ENCODE measurements around the gene ZNF275.

The ZNF275 gene

GRCh38 chrX:153361781-153362397 is 27.9 kb downstream of the ZNF275 start:
- no peak for DNase-seq (ENCODE audit: extremely low spot score)
- CTCF ChIA-PET = no interaction called here
- POLR2A ChIA-PET = no interaction called here
- TF ChIP-seq CTCF (IDR thresholded peaks at IDR 0.05; ENCODE audit: control extremely low read depth, extremely low read depth, low read depth, missing control alignments) = no peak

GRCh38 chrX:153365670-153366069 is 31.7 kb downstream of the ZNF275 start:
- no peak for TF ChIP-seq CTCF (IDR thresholded peaks at IDR 0.05; ENCODE audit: control extremely low read depth, extremely low read depth, low read depth, missing control alignments)
- no peak for DNase-seq (ENCODE audit: extremely low spot score)
- ChIA-PET CTCF (interaction anchor here (0.7 to 1.5 kb wide), 2 partner anchors 10 to 13 kb away, joined by 3 read pairs; no protein-coding TSS in a partner anchor), POLR2A (no interaction called here)

- no peak for TF ChIP-seq CTCF (IDR thresholded peaks at IDR 0.05; ENCODE audit: control extremely low read depth, extremely low read depth, low read depth, missing control alignments)
- DNase-seq (ENCODE audit: extremely low spot score) = no peak
- CTCF ChIA-PET = interaction anchor here (0.7 to 1.5 kb wide), 2 partner anchors 11 to 14 kb away, joined by 3 read pairs; no protein-coding TSS in a partner anchor
- POLR2A ChIA-PET = no interaction called here
These were observed 32.2 kb downstream of the ZNF275 start for GRCh38 chrX:153366119-153366518.

- no peak for DNase-seq (ENCODE audit: extremely low spot score)
- ChIA-PET CTCF (no interaction called here), POLR2A (no interaction called here)
- no peak for TF ChIP-seq CTCF (IDR thresholded peaks at IDR 0.05; ENCODE audit: control extremely low read depth, extremely low read depth, low read depth, missing control alignments)
These were observed 33.1 kb downstream of the ZNF275 start for GRCh38 chrX:153366878-153367538.

GRCh38 chrX:153370293-153371055 is 36.5 kb downstream of the ZNF275 start:
- ChIA-PET POLR2A (no interaction called here), CTCF (interaction anchor here (0.8 kb wide), 1 partner anchor 91 kb away, joined by 3 read pairs; no protein-coding TSS in a partner anchor)
- DNase-seq (ENCODE audit: extremely low spot score) = no peak
- TF ChIP-seq CTCF (IDR thresholded peaks at IDR 0.05; ENCODE audit: control extremely low read depth, extremely low read depth, low read depth, missing control alignments) = no peak

GRCh38 chrX:153371256-153371655 is 37.3 kb downstream of the ZNF275 start:
- ChIA-PET CTCF (interaction anchor here (0.8 kb wide), 1 partner anchor 90 kb away, joined by 3 read pairs; no protein-coding TSS in a partner anchor), POLR2A (no interaction called here)
- no peak for TF ChIP-seq CTCF (IDR thresholded peaks at IDR 0.05; ENCODE audit: control extremely low read depth, extremely low read depth, low read depth, missing control alignments)
- no peak for DNase-seq (ENCODE audit: extremely low spot score)
